ENCODE measurements around the gene KIAA1217.

Gene KIAA1217

GRCh38 chr10:24483701-24484100, 274.8 kb downstream of the KIAA1217 start:
- no peak overlapping the region for H3K4me2 ChIP-seq (ENCODE audit: insufficient read depth, low read length)
- no peaks in the 10 kb centered on the region for H4K20me1 ChIP-seq (ENCODE audit: insufficient read depth, low read length)
- peak; percentile 80 for ATAC-seq (ENCODE audit: insufficient read depth, low read depth)

GRCh38 chr10:24484771-24485170, 275.8 kb downstream of the KIAA1217 start:
- Histone ChIP-seq H3K27ac (ENCODE audit: low read length) (no peak overlapping the region), H3K4me1 (ENCODE audit: insufficient read depth, low read length) (no peaks in the 10 kb centered on the region), H3K4me3 (ENCODE audit: low read depth in 1 of 2, low read length in 2 of 2) (no peak overlapping the region), H3K9ac (ENCODE audit: low read depth, low read length) (no peak overlapping the region), H3K27me3 (ENCODE audit: insufficient read depth, low read length, poor library complexity) (no peaks in the 10 kb centered on the region), H4K20me1 (ENCODE audit: insufficient read depth, low read length) (no peaks in the 10 kb centered on the region), H2AFZ (ENCODE audit: low read depth, low read length) (no peak overlapping the region), H3K36me3 (ENCODE audit: insufficient read depth, low read length) (no peaks in the 10 kb centered on the region), H3K9me3 (ENCODE audit: insufficient read depth, low read length, severe bottlenecking) (no peaks in the 10 kb centered on the region), H3K79me2 (ENCODE audit: insufficient read depth, low read length) (no peaks in the 10 kb centered on the region), H3K4me2 (ENCODE audit: insufficient read depth, low read length) (no peak overlapping the region)
- DNase-seq = no peak
- TF ChIP-seq CTCF (IDR thresholded peaks at IDR 0.05; ENCODE audit: borderline replicate concordance, extremely low read depth, low read length, poor library complexity, severe bottlenecking) = no peak
- TF ChIP-seq EZH2 (IDR thresholded peaks at IDR 0.05; ENCODE audit: borderline replicate concordance, low read depth, low read length, severe bottlenecking) = no peak
- no peak for ATAC-seq (ENCODE audit: insufficient read depth, low read depth)

More at GRCh38 chr10:24483701-24484100, 274.8 kb downstream of the KIAA1217 start:
- H3K4me1 ChIP-seq (ENCODE audit: insufficient read depth, low read length) = no peaks in the 10 kb centered on the region
- TF ChIP-seq EZH2 (IDR thresholded peaks at IDR 0.05; ENCODE audit: borderline replicate concordance, low read depth, low read length, severe bottlenecking) = no peak
- TF ChIP-seq CTCF (IDR thresholded peaks at IDR 0.05; ENCODE audit: borderline replicate concordance, extremely low read depth, low read length, poor library complexity, severe bottlenecking) = no peak
- H3K4me3 ChIP-seq (ENCODE audit: low read depth in 1 of 2, low read length in 2 of 2) = no peak overlapping the region
- H3K9me3 ChIP-seq (ENCODE audit: insufficient read depth, low read length, severe bottlenecking) = no peaks in the 10 kb centered on the region
- H3K27me3 ChIP-seq (ENCODE audit: insufficient read depth, low read length, poor library complexity) = no peaks in the 10 kb centered on the region
- DNase-seq = peak; percentile 13
- H3K27ac ChIP-seq (ENCODE audit: low read length) = no peak overlapping the region
- H3K79me2 ChIP-seq (ENCODE audit: insufficient read depth, low read length) = no peaks in the 10 kb centered on the region
- no peaks in the 10 kb centered on the region for H3K36me3 ChIP-seq (ENCODE audit: insufficient read depth, low read length)
- H2AFZ ChIP-seq (ENCODE audit: low read depth, low read length) = no peak overlapping the region
- no peak overlapping the region for H3K9ac ChIP-seq (ENCODE audit: low read depth, low read length)

GRCh38 chr10:24485304-24485703, 276.4 kb downstream of the KIAA1217 start:
- Histone ChIP-seq H3K4me2 (ENCODE audit: insufficient read depth, low read length) (no peak overlapping the region), H3K27ac (ENCODE audit: low read length) (no peak overlapping the region)
- no peak for TF ChIP-seq EZH2 (IDR thresholded peaks at IDR 0.05; ENCODE audit: borderline replicate concordance, low read depth, low read length, severe bottlenecking)
- no peak for TF ChIP-seq CTCF (IDR thresholded peaks at IDR 0.05; ENCODE audit: borderline replicate concordance, extremely low read depth, low read length, poor library complexity, severe bottlenecking)

GRCh38 chr10:24488631-24489030, 279.7 kb downstream of the KIAA1217 start:
- Histone ChIP-seq H2AFZ (ENCODE audit: low read depth, low read length) (no peak overlapping the region), H3K79me2 (ENCODE audit: insufficient read depth, low read length) (no peaks in the 10 kb centered on the region), H3K4me3 (ENCODE audit: low read depth in 1 of 2, low read length in 2 of 2) (no peak overlapping the region), H3K27me3 (ENCODE audit: insufficient read depth, low read length, poor library complexity) (no peaks in the 10 kb centered on the region), H3K4me1 (ENCODE audit: insufficient read depth, low read length) (no peaks in the 10 kb centered on the region), H3K36me3 (ENCODE audit: insufficient read depth, low read length) (no peaks in the 10 kb centered on the region), H4K20me1 (ENCODE audit: insufficient read depth, low read length) (no peaks in the 10 kb centered on the region), H3K27ac (ENCODE audit: low read length) (no peak overlapping the region), H3K9me3 (ENCODE audit: insufficient read depth, low read length, severe bottlenecking) (no peaks in the 10 kb centered on the region), H3K9ac (ENCODE audit: low read depth, low read length) (no peak overlapping the region), H3K4me2 (ENCODE audit: insufficient read depth, low read length) (no peak overlapping the region)
- no peak for DNase-seq
- no peak for TF ChIP-seq EZH2 (IDR thresholded peaks at IDR 0.05; ENCODE audit: borderline replicate concordance, low read depth, low read length, severe bottlenecking)
- TF ChIP-seq CTCF (IDR thresholded peaks at IDR 0.05; ENCODE audit: borderline replicate concordance, extremely low read depth, low read length, poor library complexity, severe bottlenecking) = no peak
- ATAC-seq (ENCODE audit: insufficient read depth, low read depth) = no peak

More at GRCh38 chr10:24485304-24485703, 276.4 kb downstream of the KIAA1217 start:
- H4K20me1 ChIP-seq (ENCODE audit: insufficient read depth, low read length) = no peaks in the 10 kb centered on the region
- no peaks in the 10 kb centered on the region for H3K79me2 ChIP-seq (ENCODE audit: insufficient read depth, low read length)
- ATAC-seq (ENCODE audit: insufficient read depth, low read depth) = no peak
- H3K9ac ChIP-seq (ENCODE audit: low read depth, low read length) = no peak overlapping the region
- no peak overlapping the region for H3K4me3 ChIP-seq (ENCODE audit: low read depth in 1 of 2, low read length in 2 of 2)
- no peaks in the 10 kb centered on the region for H3K9me3 ChIP-seq (ENCODE audit: insufficient read depth, low read length, severe bottlenecking)
- no peak overlapping the region for H2AFZ ChIP-seq (ENCODE audit: low read depth, low read length)
- H3K4me1 ChIP-seq (ENCODE audit: insufficient read depth, low read length) = no peaks in the 10 kb centered on the region
- DNase-seq = no peak
- no peaks in the 10 kb centered on the region for H3K36me3 ChIP-seq (ENCODE audit: insufficient read depth, low read length)
- no peaks in the 10 kb centered on the region for H3K27me3 ChIP-seq (ENCODE audit: insufficient read depth, low read length, poor library complexity)
